A549 (cell line): ENCODE measurements around the gene KYNU. TPM values are rescaled to one million over a fixed set of nuclear protein-coding genes. Genes with fewer than 3 reads are reported as not detected.

ENCODE experiments used
- ATAC-seq, 2 experiments: fragments of 200-7000 bp in 1 of 2; fragments of >200 bp in 1 of 2; cut with Nextera tagmentation in 1 of 2; cut with Tn5 transposase in 1 of 2; 3 replicates each; pipeline versions ENCODE4 v1.8.0 to v1.9.1; 2018 to 2020; ENCODE audit warnings: mild to moderate bottlenecking in 1 of 2, moderate library complexity in 1 of 2
- CTCF ChIA-PET: fragments of 300-600 bp; sonication (Branson Sonifier 250); formaldehyde crosslinking; extraction: SDS; loops from one replicate; lab custom pipeline; 2021; ENCODE audit warnings: antibody characterized with exemption, inconsistent platforms; lab: Yijun Ruan, JAX
- POLR2A ChIA-PET: fragments of 350-600 bp; formaldehyde crosslinking; extraction: SDS; loops from one replicate; lab custom pipeline; 2021; ENCODE audit warnings: antibody characterized with exemption, inconsistent platforms; lab: Yijun Ruan, JAX
- DNase-seq, 2 experiments: peaks; one replicate each; pipeline versions ENCODE4 v3.0.0 to v3.0.0-alpha.2; 2011 to 2016; ENCODE audit warnings: low read depth in 1 of 2, low spot score in 1 of 2
- FAIRE-seq: peaks from 2 replicates; lab custom pipeline; 2011; peaks lifted over from hg19 to GRCh38; lab: Jason Lieb, UNC
- H3K27ac ChIP-seq, 2 experiments: fragments of >200 bp; sonication (Bioruptor Twin); formaldehyde crosslinking; 3 replicates each; pipeline ENCODE4 v1.5.1; 2016 to 2017
- H3K4me1 ChIP-seq: fragments of >200 bp; sonication (Bioruptor Twin); formaldehyde crosslinking; 3 replicates; pipeline ENCODE4 v1.6.1; 2016
- H3K4me2 ChIP-seq: fragments of >200 bp; sonication (Bioruptor Twin); formaldehyde crosslinking; 3 replicates; pipeline ENCODE4 v1.6.1; 2016
- H3K4me3 ChIP-seq: fragments of >200 bp; sonication (Bioruptor Twin); formaldehyde crosslinking; 3 replicates; pipeline ENCODE4 v1.5.1; 2016
- H3K9me3 ChIP-seq: fragments of >200 bp; sonication (Bioruptor Twin); formaldehyde crosslinking; 3 replicates; pipeline ENCODE4 v1.6.1; 2016
- CBX2 ChIP-seq: fragments of 200-600 bp; sonication (generic); IDR thresholded peaks from 2 replicates; pipeline ENCODE4 v1.6.1; 2016; ENCODE audit warnings: low read depth, mild to moderate bottlenecking, borderline replicate concordance
- CHD2 ChIP-seq: fragments of 150-350 bp; IDR thresholded peaks from 2 replicates; pipeline ENCODE4 v1.6.1; 2014; ENCODE audit warnings: low read length; ENCODE audit not compliant: partially characterized antibody
- CHD4 ChIP-seq: fragments of 200-600 bp; sonication (generic); IDR thresholded peaks from 2 replicates; pipeline ENCODE4 v1.6.1; 2016; ENCODE audit warnings: antibody characterized with exemption, mild to moderate bottlenecking, borderline replicate concordance
- KDM1A ChIP-seq: fragments of 200-600 bp; sonication (generic); IDR thresholded peaks from 2 replicates; pipeline ENCODE4 v1.6.1; 2016; ENCODE audit warnings: low read depth, mild to moderate bottlenecking
- KDM5A ChIP-seq: fragments of 200-600 bp; sonication (generic); IDR thresholded peaks from 2 replicates; pipeline ENCODE4 v1.6.1; 2016; ENCODE audit warnings: antibody characterized with exemption, mild to moderate bottlenecking
- MAFK ChIP-seq: fragments of 450-650 bp; IDR thresholded peaks from 2 replicates; pipeline ENCODE4 v1.6.1; 2014; ENCODE audit not compliant: partially characterized antibody
- NR3C1 ChIP-seq: fragments of >200 bp; sonication (Bioruptor Twin); formaldehyde crosslinking; IDR thresholded peaks from 3 replicates; pipeline ENCODE4 v1.6.1; 2017
- PHF8 ChIP-seq: fragments of 200-600 bp; sonication (generic); IDR thresholded peaks from 2 replicates; pipeline ENCODE4 v1.6.1; 2016; ENCODE audit warnings: low read depth, mild to moderate bottlenecking, antibody characterized with exemption, moderate library complexity, borderline replicate concordance
- POLR2AphosphoS2 ChIP-seq: conservative IDR thresholded peaks from 2 replicates; pipeline ENCODE4 v1.6.1; 2012; ENCODE audit warnings: low read length, improper control_type of control experiment, inconsistent platforms
- RAD21 ChIP-seq, 2 experiments: fragments of >200 bp in 1 of 2; sonication (Bioruptor Twin) in 1 of 2; formaldehyde crosslinking in 1 of 2; IDR thresholded peaks in 1 of 2; conservative IDR thresholded peaks in 1 of 2; 2 replicates in 1 of 2; 3 replicates in 1 of 2; pipeline ENCODE4 v1.6.1; 2012 to 2018; ENCODE audit warnings: inconsistent platforms in 1 of 2
- RARB ChIP-seq: fragments of 250-450 bp; sonication (Bioruptor Pico); IDR thresholded peaks from 2 replicates; pipeline ENCODE4 v1.8.0; 2021; ENCODE audit warnings: mild to moderate bottlenecking, moderate library complexity
- RFX5 ChIP-seq: fragments of 450-650 bp; IDR thresholded peaks from 2 replicates; pipeline ENCODE4 v1.7.1; 2014; ENCODE audit warnings: antibody characterized with exemption, mild to moderate bottlenecking, moderate library complexity
- RNF2 ChIP-seq: fragments of 200-600 bp; sonication (generic); IDR thresholded peaks from 2 replicates; pipeline ENCODE4 v1.6.1; 2016; ENCODE audit warnings: low read depth, mild to moderate bottlenecking, antibody characterized with exemption, moderate library complexity, borderline replicate concordance
- SMC3 ChIP-seq: fragments of >200 bp; sonication (Bioruptor Twin); formaldehyde crosslinking; IDR thresholded peaks from 3 replicates; pipeline ENCODE4 v1.6.1; 2018; ENCODE audit warnings: inconsistent platforms
- SREBF2 ChIP-seq: fragments of 450-650 bp; IDR thresholded peaks from 2 replicates; pipeline ENCODE4 v1.6.1; 2014; ENCODE audit warnings: mild to moderate bottlenecking, moderate library complexity
- ZC3H11A ChIP-seq: fragments of 450-650 bp; IDR thresholded peaks from 2 replicates; pipeline ENCODE4 v1.6.1; 2014; ENCODE audit warnings: antibody characterized with exemption, mild to moderate bottlenecking
- ZNF302 ChIP-seq: fragments of 250-450 bp; sonication (Bioruptor Pico); IDR thresholded peaks from 2 replicates; pipeline ENCODE4 v1.9.0; 2021; ENCODE audit warnings: inconsistent platforms, mild to moderate bottlenecking, moderate library complexity
- ZSCAN20 ChIP-seq: fragments of 250-450 bp; sonication (Bioruptor Pico); IDR thresholded peaks from 2 replicates; pipeline ENCODE4 v1.8.0; 2022; ENCODE audit warnings: mild to moderate bottlenecking, moderate library complexity
- WGBS: methylation state at CpG from one replicate; pipeline ENCODE4 v1.1.6; 2017; ENCODE audit errors: missing lambda C conversion rate; 5-methylcytosine and 5-hydroxymethylcytosine counted together
- polyA plus RNA-seq, 4 experiments: library from polyadenylated mRNA; depleted of rRNA in 3 of 4; stranded (reverse); fragments of >200 nt; fragmentation: RNase III in 1 of 4; extraction: RNeasy Plus Mini Kit Qiagen cat#74134 plus additional on column Dnase treatment in 1 of 4; gene quantifications; 2 replicates in 3 of 4; 3 replicates in 1 of 4; pipeline ENCODE4 v1.2.3, GENCODE V29; 2011 to 2017
- TF ChIP-seq, protein P1 (sequence below): fragments of 150-350 bp; IDR thresholded peaks from 2 replicates; pipeline ENCODE4 v1.6.1; 2014; ENCODE audit warnings: low read depth, mild to moderate bottlenecking, low read length
- TF ChIP-seq, protein P2 (sequence below): IDR thresholded peaks from 2 replicates; pipeline ENCODE4 v1.6.1; 2012
- TF ChIP-seq, protein P3 (sequence below): fragments of 200-600 bp; sonication (generic); IDR thresholded peaks from 2 replicates; pipeline ENCODE4 v1.6.1; 2016; ENCODE audit warnings: antibody characterized with exemption, mild to moderate bottlenecking, moderate library complexity
- TF ChIP-seq, protein P4 (sequence below): fragments of >200 bp; sonication (Bioruptor Twin); formaldehyde crosslinking; IDR thresholded peaks from 3 replicates; pipeline ENCODE4 v1.5.1; 2016
- TF ChIP-seq, protein P5 (sequence below): fragments of 450-650 bp; IDR thresholded peaks from 2 replicates; pipeline ENCODE4 v1.6.1; 2014; ENCODE audit warnings: antibody characterized with exemption
- TF ChIP-seq, protein P6 (sequence below): fragments of 250-450 bp; sonication (Bioruptor Pico); IDR thresholded peaks from 2 replicates; pipeline ENCODE4 v1.5.0; 2020; ENCODE audit warnings: low read depth, mild to moderate bottlenecking, moderate library complexity

Gene KYNU
- polyA plus RNA-seq, 2 of the 4 experiments (the other 2 are of a cell fraction), result 302 to 324 TPM

DNA sequence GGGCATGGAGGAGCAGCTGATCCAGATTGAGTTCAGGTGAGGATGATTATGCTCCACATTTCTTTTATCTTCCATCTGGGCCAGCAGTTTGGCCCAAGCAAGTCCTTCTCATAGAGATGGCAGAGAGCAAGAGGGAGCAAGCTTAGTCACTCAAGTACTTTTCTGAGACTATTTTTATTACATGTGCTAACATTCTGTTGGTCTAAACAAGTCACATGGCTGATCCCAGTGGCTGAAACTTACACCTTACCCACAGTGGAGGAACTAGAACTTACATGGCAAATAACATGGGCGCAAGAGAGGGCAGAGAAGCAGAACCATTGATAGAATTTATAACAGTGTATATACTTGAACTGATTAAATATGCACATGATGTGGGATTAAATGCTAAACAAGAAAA is 105.7 kb downstream of the KYNU start:
- Histone ChIP-seq H3K4me3 (no peak overlapping the region), H3K4me2 (no peak overlapping the region), H3K4me1 (peaks cover 74% of the 10 kb centered on the region), H3K27ac (peak overlapping the region in 1 of 2 experiments; percentile 15; a peak in 1 of 6 replicates), H3K9me3 (no peaks in the 10 kb centered on the region)
- ATAC-seq, result peak; percentile 12 to 30; a peak in 2 of 6 replicates
- POLR2A ChIA-PET, result no interaction called here
- FAIRE-seq, result no peak
- TF ChIP-seq KDM5A, result no peak
- no peak for TF ChIP-seq RNF2
- 97% methylated on average over 1 of the region's 1 CpG for WGBS
- DNase-seq, result no peak
- CTCF ChIA-PET, result interaction anchor here (0.8 to 1.6 kb wide), 2 partner anchors 301 to 307 kb away, joined by 3 read pairs; no protein-coding TSS in a partner anchor

DNA sequence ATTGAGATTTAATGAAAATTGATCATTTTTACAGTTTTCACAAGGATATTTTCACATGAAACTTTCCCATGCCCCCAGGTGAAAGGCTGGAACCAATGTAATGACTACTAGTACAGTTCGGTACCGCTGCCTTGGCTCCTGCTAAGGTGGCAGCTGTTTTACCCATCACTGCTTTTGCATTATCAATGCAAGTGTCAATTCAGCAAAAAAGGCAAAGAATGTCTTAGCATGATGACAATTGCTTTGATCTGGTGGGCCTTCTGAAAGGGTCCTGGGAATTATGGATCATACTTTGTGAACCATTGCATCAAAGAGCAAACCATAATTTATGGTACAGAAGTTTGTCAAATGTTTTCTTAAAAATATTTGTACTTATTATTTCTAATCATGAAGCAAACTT is 107.2 kb downstream of the KYNU start:
- H3K4me3 ChIP-seq, result no peak overlapping the region
- ATAC-seq (no peak), DNase-seq (no peak), FAIRE-seq (no peak)
- H3K27ac ChIP-seq, result no peak overlapping the region
- TF ChIP-seq MAFK (peak; percentile 75), NR3C1 (no peak)
- TF ChIP-seq, protein P1, sequence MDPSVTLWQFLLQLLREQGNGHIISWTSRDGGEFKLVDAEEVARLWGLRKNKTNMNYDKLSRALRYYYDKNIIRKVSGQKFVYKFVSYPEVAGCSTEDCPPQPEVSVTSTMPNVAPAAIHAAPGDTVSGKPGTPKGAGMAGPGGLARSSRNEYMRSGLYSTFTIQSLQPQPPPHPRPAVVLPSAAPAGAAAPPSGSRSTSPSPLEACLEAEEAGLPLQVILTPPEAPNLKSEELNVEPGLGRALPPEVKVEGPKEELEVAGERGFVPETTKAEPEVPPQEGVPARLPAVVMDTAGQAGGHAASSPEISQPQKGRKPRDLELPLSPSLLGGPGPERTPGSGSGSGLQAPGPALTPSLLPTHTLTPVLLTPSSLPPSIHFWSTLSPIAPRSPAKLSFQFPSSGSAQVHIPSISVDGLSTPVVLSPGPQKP, result no peak
- no peak overlapping the region for H3K4me2 ChIP-seq
- ChIA-PET CTCF (no interaction called here), POLR2A (no interaction called here)
- WGBS, result 100% methylated on average over 2 of the region's 2 CpGs
- no peaks in the 10 kb centered on the region for H3K9me3 ChIP-seq
- peaks cover 78% of the 10 kb centered on the region for H3K4me1 ChIP-seq

DNA sequence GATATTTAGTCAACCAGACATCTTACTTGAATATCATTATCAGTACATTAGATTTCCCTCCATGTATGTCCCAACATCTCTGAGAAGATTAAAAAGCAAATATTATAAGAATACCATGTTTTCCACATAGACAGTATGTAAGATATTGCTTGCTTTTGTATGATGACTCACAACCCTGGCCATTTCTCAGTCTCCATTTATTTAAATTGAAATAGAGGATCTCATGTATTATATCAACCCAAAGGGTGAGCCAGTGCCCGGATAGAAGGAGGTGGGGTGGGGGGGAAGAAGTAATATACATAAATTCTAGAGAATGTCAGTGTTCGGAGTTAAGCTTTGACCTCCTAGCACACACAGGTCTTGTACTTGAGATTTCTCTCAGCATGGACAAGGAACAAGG is 109.6 kb downstream of the KYNU start:
- no peaks in the 10 kb centered on the region for H3K9me3 ChIP-seq
- DNase-seq, result no peak
- CTCF ChIA-PET, result interaction anchor here (1.0 kb wide), 1 partner anchor 304 kb away, joined by 3 read pairs; no protein-coding TSS in a partner anchor
- H3K4me2 ChIP-seq, result peak overlapping the region; percentile 11; the same call in 1 of the 3 replicates
- peak overlapping the region in 1 of 2 experiments; percentile 35; a peak in 1 of 6 replicates for H3K27ac ChIP-seq
- no peak overlapping the region for H3K4me3 ChIP-seq
- no peak for TF ChIP-seq PHF8
- TF ChIP-seq RAD21 (conservative IDR thresholded peaks at IDR 0.05 in 1 of 2, IDR thresholded peaks at IDR 0.05 in 1 of 2), result no peak
- TF ChIP-seq, protein P2, sequence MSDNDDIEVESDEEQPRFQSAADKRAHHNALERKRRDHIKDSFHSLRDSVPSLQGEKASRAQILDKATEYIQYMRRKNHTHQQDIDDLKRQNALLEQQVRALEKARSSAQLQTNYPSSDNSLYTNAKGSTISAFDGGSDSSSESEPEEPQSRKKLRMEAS, result no peak
- TF ChIP-seq, protein P3, sequence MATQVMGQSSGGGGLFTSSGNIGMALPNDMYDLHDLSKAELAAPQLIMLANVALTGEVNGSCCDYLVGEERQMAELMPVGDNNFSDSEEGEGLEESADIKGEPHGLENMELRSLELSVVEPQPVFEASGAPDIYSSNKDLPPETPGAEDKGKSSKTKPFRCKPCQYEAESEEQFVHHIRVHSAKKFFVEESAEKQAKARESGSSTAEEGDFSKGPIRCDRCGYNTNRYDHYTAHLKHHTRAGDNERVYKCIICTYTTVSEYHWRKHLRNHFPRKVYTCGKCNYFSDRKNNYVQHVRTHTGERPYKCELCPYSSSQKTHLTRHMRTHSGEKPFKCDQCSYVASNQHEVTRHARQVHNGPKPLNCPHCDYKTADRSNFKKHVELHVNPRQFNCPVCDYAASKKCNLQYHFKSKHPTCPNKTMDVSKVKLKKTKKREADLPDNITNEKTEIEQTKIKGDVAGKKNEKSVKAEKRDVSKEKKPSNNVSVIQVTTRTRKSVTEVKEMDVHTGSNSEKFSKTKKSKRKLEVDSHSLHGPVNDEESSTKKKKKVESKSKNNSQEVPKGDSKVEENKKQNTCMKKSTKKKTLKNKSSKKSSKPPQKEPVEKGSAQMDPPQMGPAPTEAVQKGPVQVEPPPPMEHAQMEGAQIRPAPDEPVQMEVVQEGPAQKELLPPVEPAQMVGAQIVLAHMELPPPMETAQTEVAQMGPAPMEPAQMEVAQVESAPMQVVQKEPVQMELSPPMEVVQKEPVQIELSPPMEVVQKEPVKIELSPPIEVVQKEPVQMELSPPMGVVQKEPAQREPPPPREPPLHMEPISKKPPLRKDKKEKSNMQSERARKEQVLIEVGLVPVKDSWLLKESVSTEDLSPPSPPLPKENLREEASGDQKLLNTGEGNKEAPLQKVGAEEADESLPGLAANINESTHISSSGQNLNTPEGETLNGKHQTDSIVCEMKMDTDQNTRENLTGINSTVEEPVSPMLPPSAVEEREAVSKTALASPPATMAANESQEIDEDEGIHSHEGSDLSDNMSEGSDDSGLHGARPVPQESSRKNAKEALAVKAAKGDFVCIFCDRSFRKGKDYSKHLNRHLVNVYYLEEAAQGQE, result no peak
- TF ChIP-seq, protein P4, sequence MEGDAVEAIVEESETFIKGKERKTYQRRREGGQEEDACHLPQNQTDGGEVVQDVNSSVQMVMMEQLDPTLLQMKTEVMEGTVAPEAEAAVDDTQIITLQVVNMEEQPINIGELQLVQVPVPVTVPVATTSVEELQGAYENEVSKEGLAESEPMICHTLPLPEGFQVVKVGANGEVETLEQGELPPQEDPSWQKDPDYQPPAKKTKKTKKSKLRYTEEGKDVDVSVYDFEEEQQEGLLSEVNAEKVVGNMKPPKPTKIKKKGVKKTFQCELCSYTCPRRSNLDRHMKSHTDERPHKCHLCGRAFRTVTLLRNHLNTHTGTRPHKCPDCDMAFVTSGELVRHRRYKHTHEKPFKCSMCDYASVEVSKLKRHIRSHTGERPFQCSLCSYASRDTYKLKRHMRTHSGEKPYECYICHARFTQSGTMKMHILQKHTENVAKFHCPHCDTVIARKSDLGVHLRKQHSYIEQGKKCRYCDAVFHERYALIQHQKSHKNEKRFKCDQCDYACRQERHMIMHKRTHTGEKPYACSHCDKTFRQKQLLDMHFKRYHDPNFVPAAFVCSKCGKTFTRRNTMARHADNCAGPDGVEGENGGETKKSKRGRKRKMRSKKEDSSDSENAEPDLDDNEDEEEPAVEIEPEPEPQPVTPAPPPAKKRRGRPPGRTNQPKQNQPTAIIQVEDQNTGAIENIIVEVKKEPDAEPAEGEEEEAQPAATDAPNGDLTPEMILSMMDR, result no peak
- TF ChIP-seq CHD4, result no peak
- TF ChIP-seq KDM1A, result no peak
- TF ChIP-seq CHD2, result no peak
- TF ChIP-seq ZC3H11A, result no peak
- TF ChIP-seq, protein P5, sequence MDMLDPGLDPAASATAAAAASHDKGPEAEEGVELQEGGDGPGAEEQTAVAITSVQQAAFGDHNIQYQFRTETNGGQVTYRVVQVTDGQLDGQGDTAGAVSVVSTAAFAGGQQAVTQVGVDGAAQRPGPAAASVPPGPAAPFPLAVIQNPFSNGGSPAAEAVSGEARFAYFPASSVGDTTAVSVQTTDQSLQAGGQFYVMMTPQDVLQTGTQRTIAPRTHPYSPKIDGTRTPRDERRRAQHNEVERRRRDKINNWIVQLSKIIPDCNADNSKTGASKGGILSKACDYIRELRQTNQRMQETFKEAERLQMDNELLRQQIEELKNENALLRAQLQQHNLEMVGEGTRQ, result no peak
- TF ChIP-seq CBX2, result no peak
- no peak for TF ChIP-seq RARB (CRISPR knock-in tag)
- TF ChIP-seq, protein P6, sequence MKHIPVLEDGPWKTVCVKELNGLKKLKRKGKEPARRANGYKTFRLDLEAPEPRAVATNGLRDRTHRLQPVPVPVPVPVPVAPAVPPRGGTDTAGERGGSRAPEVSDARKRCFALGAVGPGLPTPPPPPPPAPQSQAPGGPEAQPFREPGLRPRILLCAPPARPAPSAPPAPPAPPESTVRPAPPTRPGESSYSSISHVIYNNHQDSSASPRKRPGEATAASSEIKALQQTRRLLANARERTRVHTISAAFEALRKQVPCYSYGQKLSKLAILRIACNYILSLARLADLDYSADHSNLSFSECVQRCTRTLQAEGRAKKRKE, result no peak
- no peak for TF ChIP-seq RFX5
- no peak for TF ChIP-seq SREBF2
- no peak for TF ChIP-seq ZSCAN20 (CRISPR knock-in tag)
- no peak for TF ChIP-seq ZNF302 (CRISPR knock-in tag)
- no peak for TF ChIP-seq POLR2AphosphoS2
- TF ChIP-seq SMC3, result no peak
- WGBS, result 74% methylated on average over 2 of the region's 2 CpGs
- H3K4me1 ChIP-seq, result peaks cover 63% of the 10 kb centered on the region
- POLR2A ChIA-PET, result no interaction called here
- no peak for FAIRE-seq
- no peak for ATAC-seq
